ENCODE results near the gene CBLC. TPM values are rescaled to one million over a fixed set of nuclear protein-coding genes. Genes with fewer than 3 reads are reported as not detected.
A peak's percentile ranks its signal among the peaks of the same experiment; 100 is the strongest.

The CBLC gene
- total and polyA plus RNA-seq, 2 experiments from 2014 or later = 26.2 to 39.7 TPM

DNA sequence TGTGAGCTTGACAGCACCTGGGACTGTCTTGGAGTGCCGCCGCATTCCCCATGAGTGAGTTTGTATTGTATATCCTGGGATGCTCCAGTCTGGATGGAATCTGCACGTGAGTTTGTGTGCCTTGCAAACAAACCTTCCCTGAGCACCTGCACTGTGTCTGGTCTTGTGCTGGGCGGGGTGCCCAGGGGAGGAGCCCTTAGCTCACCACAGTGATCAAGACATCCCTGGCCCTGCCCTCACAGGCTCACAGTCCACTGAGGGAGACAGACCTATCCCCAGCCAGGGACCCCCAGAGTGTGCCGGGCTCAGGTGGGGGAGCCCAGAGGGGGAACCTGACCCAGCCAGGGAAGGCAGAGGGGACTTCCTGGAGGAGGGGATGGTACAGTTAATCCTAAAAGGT is 29.5 kb downstream of the CBLC start:
- Histone ChIP-seq H3K27me3 (no peaks in the 10 kb centered on the region), H3K9me2 (replicated peaks; ENCODE audit: insufficient read depth) (no peaks in the 10 kb centered on the region), H4K20me1 (ENCODE audit: insufficient read depth, poor library complexity, severe bottlenecking) (no peaks in the 10 kb centered on the region), H3K79me2 (peaks cover 4% of the 10 kb centered on the region), H2AFZ (no peak overlapping the region), H3K36me3 (replicated peaks; ENCODE audit: insufficient read depth, low read depth) (no peaks in the 10 kb centered on the region), H3K27ac (peak overlapping the region; percentile 85), H3K4me1 (ENCODE audit: insufficient read depth) (peaks cover 32% of the 10 kb centered on the region), H3K9me3 (ENCODE audit: low read depth) (no peaks in the 10 kb centered on the region), H3K4me3 (no peak overlapping the region), H3K4me2 (no peak overlapping the region)
- DNase-seq (ENCODE audit: low spot score) = peak; percentile 82
- TF ChIP-seq EZH2 (IDR thresholded peaks at IDR 0.05; ENCODE audit: borderline replicate concordance) (no peak), EZH2phosphoT487 (IDR thresholded peaks at IDR 0.05; ENCODE audit: low read depth, severe bottlenecking, unreplicated experiment) (no peak)
- TF ChIP-seq, protein P1, sequence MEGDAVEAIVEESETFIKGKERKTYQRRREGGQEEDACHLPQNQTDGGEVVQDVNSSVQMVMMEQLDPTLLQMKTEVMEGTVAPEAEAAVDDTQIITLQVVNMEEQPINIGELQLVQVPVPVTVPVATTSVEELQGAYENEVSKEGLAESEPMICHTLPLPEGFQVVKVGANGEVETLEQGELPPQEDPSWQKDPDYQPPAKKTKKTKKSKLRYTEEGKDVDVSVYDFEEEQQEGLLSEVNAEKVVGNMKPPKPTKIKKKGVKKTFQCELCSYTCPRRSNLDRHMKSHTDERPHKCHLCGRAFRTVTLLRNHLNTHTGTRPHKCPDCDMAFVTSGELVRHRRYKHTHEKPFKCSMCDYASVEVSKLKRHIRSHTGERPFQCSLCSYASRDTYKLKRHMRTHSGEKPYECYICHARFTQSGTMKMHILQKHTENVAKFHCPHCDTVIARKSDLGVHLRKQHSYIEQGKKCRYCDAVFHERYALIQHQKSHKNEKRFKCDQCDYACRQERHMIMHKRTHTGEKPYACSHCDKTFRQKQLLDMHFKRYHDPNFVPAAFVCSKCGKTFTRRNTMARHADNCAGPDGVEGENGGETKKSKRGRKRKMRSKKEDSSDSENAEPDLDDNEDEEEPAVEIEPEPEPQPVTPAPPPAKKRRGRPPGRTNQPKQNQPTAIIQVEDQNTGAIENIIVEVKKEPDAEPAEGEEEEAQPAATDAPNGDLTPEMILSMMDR (IDR thresholded peaks at IDR 0.05; ENCODE audit: poor library complexity) = no peak
- 47% methylated on average over 5 of the region's 5 CpGs for WGBS (ENCODE audit: low lambda C conversion rate, missing lambda C conversion rate)

DNA sequence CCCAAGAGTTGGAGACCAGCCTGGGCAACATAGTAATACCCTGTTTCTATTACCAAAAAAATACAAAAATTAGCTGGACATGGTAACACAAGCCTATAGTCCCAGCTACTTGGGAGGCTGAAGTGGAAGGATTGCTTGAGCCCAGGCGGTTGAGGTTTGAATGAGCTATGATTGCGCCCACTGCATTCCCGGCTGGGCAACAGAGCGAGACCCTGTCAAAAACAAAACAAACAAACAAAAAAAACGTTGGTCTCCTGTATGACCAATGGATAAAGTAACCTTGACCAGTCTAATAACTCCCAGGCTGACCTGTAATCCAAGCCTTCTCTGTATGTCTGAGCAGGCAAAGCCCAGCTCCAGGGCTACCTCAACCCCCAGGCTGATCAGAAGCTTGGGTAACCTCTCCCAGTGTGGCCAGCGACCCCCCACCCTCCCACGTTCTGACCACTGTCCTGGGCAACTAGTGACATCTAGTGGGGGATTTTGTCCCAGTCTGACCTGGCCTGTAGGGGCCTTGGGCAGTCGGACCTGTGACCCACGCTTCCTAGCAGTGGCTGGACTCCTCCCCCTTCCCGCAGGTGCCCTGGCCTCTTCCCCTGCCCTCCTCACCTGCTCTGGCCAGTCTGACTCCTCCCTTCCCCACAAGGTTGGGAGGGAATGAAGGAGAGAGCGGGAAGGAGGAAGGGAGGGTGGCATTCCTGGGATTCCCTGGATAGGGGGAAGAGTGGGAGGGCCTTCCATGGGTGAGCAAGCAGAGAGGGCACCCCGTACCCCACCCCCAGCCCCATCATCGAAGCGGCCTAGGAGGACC is 30.2 kb downstream of the CBLC start:
- H3K27me3 ChIP-seq = no peaks in the 10 kb centered on the region
- peaks cover 4% of the 10 kb centered on the region for H3K79me2 ChIP-seq
- TF ChIP-seq, protein P1 (IDR thresholded peaks at IDR 0.05; ENCODE audit: poor library complexity) = peak; percentile 45
- TF ChIP-seq EZH2phosphoT487 (IDR thresholded peaks at IDR 0.05; ENCODE audit: low read depth, severe bottlenecking, unreplicated experiment) (no peak), EZH2 (IDR thresholded peaks at IDR 0.05; ENCODE audit: borderline replicate concordance) (no peak)
- H3K4me1 ChIP-seq (ENCODE audit: insufficient read depth) = peaks cover 34% of the 10 kb centered on the region
- peak; percentile 72 for DNase-seq (ENCODE audit: low spot score)
- no peaks in the 10 kb centered on the region for H3K36me3 ChIP-seq (replicated peaks; ENCODE audit: insufficient read depth, low read depth)
- H3K4me3 ChIP-seq = no peak overlapping the region
- H3K9me2 ChIP-seq (replicated peaks; ENCODE audit: insufficient read depth) = no peaks in the 10 kb centered on the region
- H4K20me1 ChIP-seq (ENCODE audit: insufficient read depth, poor library complexity, severe bottlenecking) = no peaks in the 10 kb centered on the region
- peak overlapping the region; percentile 46 for H2AFZ ChIP-seq
- peak overlapping the region; percentile 85 for H3K27ac ChIP-seq
- H3K9me3 ChIP-seq (ENCODE audit: low read depth) = no peaks in the 10 kb centered on the region
- H3K4me2 ChIP-seq = peak overlapping the region; percentile 100
- WGBS (ENCODE audit: low lambda C conversion rate, missing lambda C conversion rate) = 31% methylated on average over 11 of the region's 14 CpGs

DNA sequence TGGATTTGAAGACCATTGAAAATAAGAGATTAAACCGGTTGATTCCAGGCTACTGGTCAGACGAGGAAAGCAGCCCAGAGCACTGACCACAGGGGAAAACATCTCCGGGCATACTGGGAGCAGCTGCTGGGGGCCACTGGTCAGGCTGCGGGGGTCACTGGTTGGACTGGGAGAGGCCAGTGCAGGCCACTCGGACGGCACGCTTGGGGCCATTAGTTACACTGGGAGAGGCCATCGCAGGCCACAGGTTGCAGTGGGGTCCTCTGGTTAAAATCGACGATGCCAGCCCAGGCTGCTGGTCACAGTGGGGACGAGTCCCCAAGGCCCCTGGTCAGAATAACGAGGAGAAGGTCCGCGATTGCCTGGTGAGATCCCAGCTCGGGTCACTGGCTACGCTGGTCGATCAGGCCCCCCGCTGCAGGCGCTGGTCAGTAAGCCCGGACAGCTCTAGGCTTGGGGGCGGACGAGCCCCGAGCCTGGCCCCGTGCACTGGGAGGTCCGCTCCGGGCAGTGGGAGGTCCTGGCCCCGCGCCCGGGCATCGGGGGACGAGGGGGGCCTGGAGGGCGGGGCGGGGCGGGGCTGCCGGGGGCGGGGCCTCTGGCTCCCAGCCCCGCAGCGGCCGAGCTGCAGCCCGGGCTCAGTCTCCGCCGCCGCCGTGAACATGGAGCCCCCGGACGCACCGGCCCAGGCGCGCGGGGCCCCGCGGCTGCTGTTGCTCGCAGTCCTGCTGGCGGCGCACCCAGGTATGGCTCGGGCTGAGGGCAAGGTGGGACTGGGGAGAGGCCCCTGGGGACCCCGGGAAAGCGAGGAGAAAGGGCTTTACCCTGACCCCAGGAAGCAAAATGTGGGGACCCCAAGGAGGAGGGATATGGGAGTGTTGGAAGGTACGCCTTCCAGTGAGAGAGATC is 31.0 kb downstream of the CBLC start, which contains the start of gene BCAM:
Gene BCAM (plus strand): TSS at position 641 of the 909 bp plus-strand sequence. CDS start 22 bp downstream, at position 663.
- H3K79me2 ChIP-seq = peaks cover 4% of the 10 kb centered on the region
- H3K4me2 ChIP-seq = peak within 1 kb of the TSS; percentile 100
- H3K4me1 ChIP-seq (ENCODE audit: insufficient read depth) = peaks cover 34% of the 10 kb centered on the region
- H2AFZ ChIP-seq = peak within 1 kb of the TSS; percentile 46
- DNase-seq (ENCODE audit: low spot score) = peak; percentile 91
- peak within 1 kb of the TSS; percentile 85 for H3K27ac ChIP-seq
- no peaks in the 10 kb centered on the region for H3K27me3 ChIP-seq
- no peaks in the 10 kb centered on the region for H3K9me3 ChIP-seq (ENCODE audit: low read depth)
- no peaks in the 10 kb centered on the region for H3K36me3 ChIP-seq (replicated peaks; ENCODE audit: insufficient read depth, low read depth)
- H3K9me2 ChIP-seq (replicated peaks; ENCODE audit: insufficient read depth) = no peaks in the 10 kb centered on the region
- peak within 1 kb of the TSS; percentile 88 for H3K4me3 ChIP-seq
- H4K20me1 ChIP-seq (ENCODE audit: insufficient read depth, poor library complexity, severe bottlenecking) = no peaks in the 10 kb centered on the region
- 4% methylated on average over 27 of the region's 59 CpGs for WGBS (ENCODE audit: low lambda C conversion rate, missing lambda C conversion rate)
- TF ChIP-seq EZH2 (IDR thresholded peaks at IDR 0.05; ENCODE audit: borderline replicate concordance) (no peak), EZH2phosphoT487 (IDR thresholded peaks at IDR 0.05; ENCODE audit: low read depth, severe bottlenecking, unreplicated experiment) (no peak)
- TF ChIP-seq, protein P1 (IDR thresholded peaks at IDR 0.05; ENCODE audit: poor library complexity) = no peak

Data from hepatocyte (in vitro differentiated cells).